Muscle of back (tissue), 10 donors: Measurements from ENCODE around the gene NCOA1. TPM values are rescaled to one million over a fixed set of nuclear protein-coding genes. Genes with fewer than 3 reads are reported as not detected.

Experiments used
- polyA plus RNA-seq, 10 donors: library from polyadenylated mRNA; unstranded; fragments of 120-200 nt; gene quantifications; one replicate each; pipeline ENCODE4 v1.2.1, GENCODE V29; 2013; ENCODE audit not compliant: insufficient read length in 10 of 10

The NCOA1 gene
- polyA plus RNA-seq, 10 donors: 73.9 to 135 (median 105) TPM

Other genes starting within 250 kb of the NCOA1 start
- 10 to 100 TPM; 14.4 to 23.3 (median 19.7) TPM for gene ITSN2, start 130.7 kb upstream of the NCOA1 start, polyA plus RNA-seq